A375 (cell line): ENCODE results near the gene PGS1. TPM values are rescaled to one million over a fixed set of nuclear protein-coding genes. Genes with fewer than 3 reads are reported as not detected.

Experiments used
- small RNA-seq: library from RNA; depleted of rRNA; stranded (forward); fragments of <200 nt; gene quantifications from one replicate; pipeline ENCODE3, GENCODE V24; 2014
- total RNA-seq: library from RNA; depleted of rRNA; stranded (reverse); fragments of >200 nt; shearing (Covaris generic); gene quantifications from 2 replicates; pipeline ENCODE4 v1.2.3, GENCODE V29; 2014; rRNA removed

Gene PGS1, protein sequence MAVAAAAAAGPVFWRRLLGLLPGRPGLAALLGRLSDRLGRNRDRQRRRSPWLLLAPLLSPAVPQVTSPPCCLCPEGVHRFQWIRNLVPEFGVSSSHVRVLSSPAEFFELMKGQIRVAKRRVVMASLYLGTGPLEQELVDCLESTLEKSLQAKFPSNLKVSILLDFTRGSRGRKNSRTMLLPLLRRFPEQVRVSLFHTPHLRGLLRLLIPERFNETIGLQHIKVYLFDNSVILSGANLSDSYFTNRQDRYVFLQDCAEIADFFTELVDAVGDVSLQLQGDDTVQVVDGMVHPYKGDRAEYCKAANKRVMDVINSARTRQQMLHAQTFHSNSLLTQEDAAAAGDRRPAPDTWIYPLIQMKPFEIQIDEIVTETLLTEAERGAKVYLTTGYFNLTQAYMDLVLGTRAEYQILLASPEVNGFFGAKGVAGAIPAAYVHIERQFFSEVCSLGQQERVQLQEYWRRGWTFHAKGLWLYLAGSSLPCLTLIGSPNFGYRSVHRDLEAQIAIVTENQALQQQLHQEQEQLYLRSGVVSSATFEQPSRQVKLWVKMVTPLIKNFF
- 31.9 and 34.6 TPM in 2 replicates for total RNA-seq

DNA sequence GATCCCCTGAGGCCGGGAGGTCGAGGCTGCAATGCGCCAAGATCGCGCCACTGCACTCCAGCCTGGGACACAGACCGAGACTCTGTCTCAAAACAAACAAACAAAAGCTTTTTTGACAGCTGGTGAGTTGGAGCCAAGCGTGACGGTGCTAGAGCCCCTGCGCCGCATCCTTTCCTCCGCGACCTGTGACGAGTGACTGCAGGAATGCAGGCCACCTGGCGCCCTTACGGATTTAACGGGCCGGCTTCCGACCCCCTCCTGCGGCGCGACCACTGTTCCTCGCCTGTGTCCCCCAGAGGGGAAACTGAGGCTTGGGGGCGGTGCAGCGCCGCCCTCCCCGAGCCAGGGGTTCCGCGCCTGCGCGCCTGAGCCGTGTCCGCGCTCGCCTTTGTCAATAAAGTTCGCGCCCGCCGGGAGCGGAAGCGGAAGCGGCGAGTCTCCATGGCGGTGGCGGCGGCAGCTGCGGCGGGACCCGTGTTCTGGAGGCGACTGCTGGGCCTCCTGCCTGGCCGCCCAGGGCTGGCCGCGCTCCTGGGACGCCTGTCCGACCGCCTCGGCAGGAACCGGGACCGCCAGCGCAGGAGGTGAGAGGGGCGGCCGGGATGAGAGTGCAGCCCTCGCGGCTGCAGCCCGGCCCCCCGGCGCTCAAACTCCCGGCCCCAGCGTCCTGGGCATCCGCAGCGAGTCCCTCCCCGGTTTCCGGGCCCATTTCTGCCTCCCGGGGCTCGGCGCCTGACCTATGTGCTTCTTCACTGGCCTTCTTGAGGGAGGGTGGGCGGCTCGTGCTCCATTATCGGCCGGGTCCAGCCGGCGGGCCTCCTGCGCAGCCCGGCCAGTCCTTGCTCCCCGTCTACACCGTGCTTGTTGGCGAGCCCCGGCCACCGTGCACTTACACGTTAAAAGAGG is at the start of gene PGS1:
Gene PGS1, plus strand, starts transcription at position 425 of the 906 bp plus-strand sequence. Its CDS starts 17 bp downstream, at position 442.

DNA sequence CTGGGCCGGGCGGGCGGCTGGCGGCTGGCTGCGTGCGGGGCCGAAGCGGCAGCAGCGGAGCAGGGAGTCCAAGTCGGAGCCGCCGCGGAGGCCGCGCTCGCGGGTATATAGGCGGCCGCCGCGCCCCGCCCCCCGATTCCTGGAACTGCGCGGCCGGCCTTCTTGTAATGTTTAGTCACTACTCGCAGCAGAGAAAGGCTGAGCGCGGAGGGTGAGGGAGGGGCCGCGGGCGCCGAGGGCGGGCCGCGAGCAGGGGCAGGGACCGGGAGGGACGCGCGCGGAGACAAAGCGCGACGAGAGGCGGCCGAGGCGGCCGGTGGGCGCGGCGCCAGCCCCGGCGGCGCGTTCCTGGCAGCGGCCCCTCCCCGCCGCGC is 18.5 kb upstream of the PGS1 start, which contains the start of gene SOCS3:
Gene SOCS3, minus strand, starts transcription at position 81 of the 374 bp plus-strand sequence. CDS start 982 bp downstream, outside the sequence.

Small RNA genes lying within 50 kb of the gene (small RNA-seq; reads per million reads assigned to genes)
- gene RF00415 (not detected), gene RN7SL236P (not detected)

Other genes with a start within 250 kb of the PGS1 start
- gene TMC6, start 249.9 kb upstream of the PGS1 start, total RNA-seq = 25.3 and 26.0 TPM in 2 replicates
- 0.11 TPM in 1 of 2 replicates, not detected in the other for gene TMC8, start 247.9 kb upstream of the PGS1 start, total RNA-seq
- gene C17orf99, start 232.3 kb upstream of the PGS1 start, total RNA-seq = not detected in 2 replicates
- 32.0 and 40.9 TPM in 2 replicates for gene SYNGR2, start 210.1 kb upstream of the PGS1 start, total RNA-seq
- 174 and 209 TPM in 2 replicates for gene TK1, start 191.6 kb upstream of the PGS1 start, total RNA-seq
- 22.5 and 25.5 TPM in 2 replicates for gene AFMID, start 191.3 kb upstream of the PGS1 start, total RNA-seq
- gene BIRC5, start 164.4 kb upstream of the PGS1 start, total RNA-seq = 74.2 and 78.6 TPM in 2 replicates
- gene TMEM235, start 147.0 kb upstream of the PGS1 start, total RNA-seq = not detected in 2 replicates
- gene SOCS3, start 18.6 kb upstream of the PGS1 start, total RNA-seq = 18.7 and 18.8 TPM in 2 replicates
- 0.13 and 0.30 TPM in 2 replicates for gene DNAH17, start 198.7 kb downstream of the PGS1 start, total RNA-seq